ENCODE results near the gene LMCD1. TPM values are rescaled to one million over a fixed set of nuclear protein-coding genes. Genes with fewer than 3 reads are reported as not detected.

LMCD1 gene
- total RNA-seq, 2 experiments from 2014 or later: 0.36 to 0.55 TPM

- Mint-ChIP-seq H3K27me3 (peaks cover 8% of the 10 kb centered on the region), H3K36me3 (ENCODE audit: low read depth) (no peaks in the 10 kb centered on the region), H3K27ac (no peak overlapping the region), H3K9me3 (no peaks in the 10 kb centered on the region), H3K4me3 (no peak overlapping the region), H3K4me1 (ENCODE audit: low read depth) (peaks cover 9% of the 10 kb centered on the region)
- no peaks in the 10 kb centered on the region for H3K27me3 ChIP-seq (ENCODE audit: control insufficient read depth in 1 of 2, insufficient read depth in 2 of 2, low read length in 2 of 2)
- CTCF ChIA-PET: no interaction called here
- peaks cover 6% of the 10 kb centered on the region for H3K4me1 ChIP-seq (ENCODE audit: insufficient read depth, low read length)
- intact Hi-C loops (cut with DNase I, micrococcal nuclease): no loop called here
- no peak overlapping the region for H3K27ac ChIP-seq (ENCODE audit: low read depth in 1 of 2, low read length in 2 of 2)
- ATAC-seq (ENCODE audit: poor library complexity): no peak
- POLR2A ChIA-PET: no interaction called here
- H3K36me3 ChIP-seq (ENCODE audit: insufficient read depth, low read length): no peaks in the 10 kb centered on the region
- TF ChIP-seq CTCF (IDR thresholded peaks at IDR 0.05): no peak
- DNase-seq: no peak
- H3K9me3 ChIP-seq (ENCODE audit: control insufficient read depth in 1 of 2, insufficient read depth in 1 of 2, low read length in 2 of 2): peaks cover 0 to 5% of the 10 kb centered on the region in 2 experiments
- H3K4me3 ChIP-seq (ENCODE audit: low read length): no peak overlapping the region
Observed at GRCh38 chr3:8503871-8504610, 2.4 kb downstream of the LMCD1 start.

GRCh38 chr3:8504611-8504973 lies 3.0 kb downstream of the LMCD1 start:
- DNase-seq (no peak), ATAC-seq (ENCODE audit: poor library complexity) (no peak)
- Mint-ChIP-seq H3K36me3 (ENCODE audit: low read depth) (no peaks in the 10 kb centered on the region), H3K4me1 (ENCODE audit: low read depth) (peaks cover 9% of the 10 kb centered on the region), H3K9me3 (no peaks in the 10 kb centered on the region), H3K27ac (no peak overlapping the region), H3K27me3 (peaks cover 8% of the 10 kb centered on the region), H3K4me3 (no peak overlapping the region)
- POLR2A ChIA-PET: no interaction called here
- intact Hi-C loops (cut with DNase I, micrococcal nuclease): no loop called here
- Histone ChIP-seq H3K36me3 (ENCODE audit: insufficient read depth, low read length) (no peaks in the 10 kb centered on the region), H3K4me1 (ENCODE audit: insufficient read depth, low read length) (peaks cover 6% of the 10 kb centered on the region), H3K27me3 (ENCODE audit: control insufficient read depth in 1 of 2, insufficient read depth in 2 of 2, low read length in 2 of 2) (no peaks in the 10 kb centered on the region), H3K4me3 (ENCODE audit: low read length) (no peak overlapping the region), H3K9me3 (ENCODE audit: control insufficient read depth in 1 of 2, insufficient read depth in 1 of 2, low read length in 2 of 2) (peaks cover 0 to 5% of the 10 kb centered on the region in 2 experiments), H3K27ac (ENCODE audit: low read depth in 1 of 2, low read length in 2 of 2) (no peak overlapping the region)
- TF ChIP-seq CTCF (IDR thresholded peaks at IDR 0.05): no peak
- CTCF ChIA-PET: no interaction called here

GRCh38 chr3:8505621-8506020 lies 4.0 kb downstream of the LMCD1 start:
- intact Hi-C loops (cut with DNase I, micrococcal nuclease): no loop called here
- H3K27ac ChIP-seq (ENCODE audit: low read depth in 1 of 2, low read length in 2 of 2): no peak overlapping the region
- TF ChIP-seq CTCF (IDR thresholded peaks at IDR 0.05): no peak
- no peak for ATAC-seq (ENCODE audit: poor library complexity)
- no peaks in the 10 kb centered on the region for H3K36me3 ChIP-seq (ENCODE audit: insufficient read depth, low read length)
- DNase-seq: no peak
- Mint-ChIP-seq H3K36me3 (ENCODE audit: low read depth) (no peaks in the 10 kb centered on the region), H3K4me3 (no peak overlapping the region), H3K4me1 (ENCODE audit: low read depth) (peaks cover 9% of the 10 kb centered on the region), H3K9me3 (no peaks in the 10 kb centered on the region), H3K27ac (no peak overlapping the region), H3K27me3 (peaks cover 8% of the 10 kb centered on the region)
- peaks cover 6% of the 10 kb centered on the region for H3K4me1 ChIP-seq (ENCODE audit: insufficient read depth, low read length)
- no peak overlapping the region for H3K4me3 ChIP-seq (ENCODE audit: low read length)
- no peaks in the 10 kb centered on the region for H3K27me3 ChIP-seq (ENCODE audit: control insufficient read depth in 1 of 2, insufficient read depth in 2 of 2, low read length in 2 of 2)
- H3K9me3 ChIP-seq (ENCODE audit: control insufficient read depth in 1 of 2, insufficient read depth in 1 of 2, low read length in 2 of 2): peaks cover 0 to 5% of the 10 kb centered on the region in 2 experiments
- POLR2A ChIA-PET: no interaction called here
- CTCF ChIA-PET: interaction anchor here (0.6 kb wide), 1 partner anchor 1534 kb away, joined by 3 read pairs; no protein-coding TSS in a partner anchor
